ENCODE results near the gene NTM. TPM values are rescaled to one million over a fixed set of nuclear protein-coding genes. Genes with fewer than 3 reads are reported as not detected.

The NTM gene
- total RNA-seq (under 1 TPM in 4 of 7 donors, not detected in 3; 0.27 to 0.87 (median 0.55) TPM), polyA plus RNA-seq (1 to 10 TPM in 1 of 2 donors, under 1 TPM in 1; 0.16 to 8.5 TPM)
- long read RNA-seq, donor 1, result 0 reads
- long read RNA-seq, donor 2, partial matches to known transcripts, result 0 of 1 reads
- long read RNA-seq, donor 2, other reads (novel, unspliced or antisense), result 0 of 1 reads
- long read RNA-seq, donor 3, result 0 reads

- no peak for DNase-seq
- Histone ChIP-seq H3K27me3 (no peaks in the 10 kb centered on the region), H3K4me1 (ENCODE audit: insufficient read depth) (no peaks in the 10 kb centered on the region), H3K9me3 (no peaks in the 10 kb centered on the region), H3K27ac (no peak within 1 kb of the TSS), H3K36me3 (no peaks in the 10 kb centered on the region), H3K4me3 (no peak within 1 kb of the TSS)
- TF ChIP-seq EP300 (IDR thresholded peaks at IDR 0.05) (no peak), CTCF (IDR thresholded peaks at IDR 0.05) (no peak), POLR2A (IDR thresholded peaks at IDR 0.05) (no peak)
- intact Hi-C loops (cut with DNase I), result loop anchor here in 1 of 4 donors (5.0 kb wide), 1 partner anchor 2002 kb away; no protein-coding TSS in a partner anchor
- WGBS, 3 donors, result 10 to 23% (median 12%) methylated on average over 7 of the region's 7 CpGs
Measured at GRCh38 chr11:131370090-131370751, at the start of gene NTM. TSS of gene NTM (plus strand) at chr11:131370615.

- Histone ChIP-seq H3K4me1 (ENCODE audit: insufficient read depth) (no peaks in the 10 kb centered on the region), H3K27me3 (no peaks in the 10 kb centered on the region), H3K27ac (no peak overlapping the region), H3K9me3 (no peaks in the 10 kb centered on the region), H3K36me3 (no peaks in the 10 kb centered on the region), H3K4me3 (no peak overlapping the region)
- DNase-seq, result no peak
- 60 to 72% (median 68%) methylated on average over 11 of the region's 11 CpGs for WGBS, 3 donors
- TF ChIP-seq EP300 (IDR thresholded peaks at IDR 0.05) (no peak), CTCF (IDR thresholded peaks at IDR 0.05) (no peak), POLR2A (IDR thresholded peaks at IDR 0.05) (no peak)
- intact Hi-C loops (cut with DNase I), result no loop called here
Measured at GRCh38 chr11:131324921-131325570, 45.4 kb upstream of the NTM start.

- intact Hi-C loops (cut with DNase I), result no loop called here
- Histone ChIP-seq H3K36me3 (no peaks in the 10 kb centered on the region), H3K4me3 (no peak overlapping the region), H3K27me3 (no peaks in the 10 kb centered on the region), H3K27ac (no peak overlapping the region), H3K9me3 (no peaks in the 10 kb centered on the region), H3K4me1 (ENCODE audit: insufficient read depth) (no peaks in the 10 kb centered on the region)
- DNase-seq, result no peak
- 43 to 45% (median 43%) methylated on average over 4 of the region's 4 CpGs for WGBS, 3 donors
- TF ChIP-seq EP300 (IDR thresholded peaks at IDR 0.05) (no peak), CTCF (IDR thresholded peaks at IDR 0.05) (no peak), POLR2A (IDR thresholded peaks at IDR 0.05) (no peak)
Measured at GRCh38 chr11:131326829-131327228, 43.6 kb upstream of the NTM start.

GRCh38 chr11:131327421-131327820 is 43.0 kb upstream of the NTM start:
- Histone ChIP-seq H3K9me3 (no peaks in the 10 kb centered on the region), H3K36me3 (no peaks in the 10 kb centered on the region), H3K27me3 (no peaks in the 10 kb centered on the region), H3K4me3 (no peak overlapping the region), H3K27ac (no peak overlapping the region), H3K4me1 (ENCODE audit: insufficient read depth) (no peaks in the 10 kb centered on the region)
- no peak for DNase-seq
- intact Hi-C loops (cut with DNase I), result no loop called here
- WGBS, 3 donors, result 56 to 66% (median 61%) methylated on average over 5 of the region's 5 CpGs
- no peak for TF ChIP-seq EP300 (IDR thresholded peaks at IDR 0.05)
- no peak for TF ChIP-seq POLR2A (IDR thresholded peaks at IDR 0.05)
- no peak for TF ChIP-seq CTCF (IDR thresholded peaks at IDR 0.05)
